Muscle layer of duodenum (tissue), 2 donors: Measurements from ENCODE around the gene PLA2G2D.

ENCODE experiments used
- H3K27ac ChIP-seq: one replicate; pipeline ENCODE4 v1.7.0; 2013; ENCODE audit warnings: mild to moderate bottlenecking, low read length
- H3K27me3 ChIP-seq: one replicate; pipeline ENCODE4 v1.7.0; 2013; ENCODE audit warnings: low read depth, mild to moderate bottlenecking, control low read depth, low read length
- H3K36me3 ChIP-seq, 2 donors: one replicate each; pipeline ENCODE4 v1.7.0; 2013; ENCODE audit warnings: low read length in 2 of 2, control low read depth in 1 of 2, mild to moderate bottlenecking in 1 of 2; ENCODE audit not compliant: insufficient read depth in 2 of 2, control insufficient read depth in 1 of 2
- H3K4me1 ChIP-seq, 2 donors: one replicate each; pipeline ENCODE4 v1.7.0; 2013; ENCODE audit warnings: low read length in 2 of 2, mild to moderate bottlenecking in 2 of 2, control low read depth in 1 of 2, moderate library complexity in 1 of 2; ENCODE audit not compliant: insufficient read depth in 2 of 2, control insufficient read depth in 1 of 2
- H3K4me3 ChIP-seq, 2 donors: one replicate each; pipeline ENCODE4 v1.7.0; 2013; ENCODE audit warnings: low read length in 2 of 2, low read depth in 1 of 2, mild to moderate bottlenecking in 1 of 2
- H3K9me3 ChIP-seq, 2 donors: one replicate each; pipeline ENCODE4 v1.7.0; 2013; ENCODE audit warnings: low read length in 2 of 2, control low read depth in 1 of 2, mild to moderate bottlenecking in 1 of 2; ENCODE audit not compliant: control insufficient read depth in 1 of 2
- donor health status: healthy.

The PLA2G2D gene

DNA sequence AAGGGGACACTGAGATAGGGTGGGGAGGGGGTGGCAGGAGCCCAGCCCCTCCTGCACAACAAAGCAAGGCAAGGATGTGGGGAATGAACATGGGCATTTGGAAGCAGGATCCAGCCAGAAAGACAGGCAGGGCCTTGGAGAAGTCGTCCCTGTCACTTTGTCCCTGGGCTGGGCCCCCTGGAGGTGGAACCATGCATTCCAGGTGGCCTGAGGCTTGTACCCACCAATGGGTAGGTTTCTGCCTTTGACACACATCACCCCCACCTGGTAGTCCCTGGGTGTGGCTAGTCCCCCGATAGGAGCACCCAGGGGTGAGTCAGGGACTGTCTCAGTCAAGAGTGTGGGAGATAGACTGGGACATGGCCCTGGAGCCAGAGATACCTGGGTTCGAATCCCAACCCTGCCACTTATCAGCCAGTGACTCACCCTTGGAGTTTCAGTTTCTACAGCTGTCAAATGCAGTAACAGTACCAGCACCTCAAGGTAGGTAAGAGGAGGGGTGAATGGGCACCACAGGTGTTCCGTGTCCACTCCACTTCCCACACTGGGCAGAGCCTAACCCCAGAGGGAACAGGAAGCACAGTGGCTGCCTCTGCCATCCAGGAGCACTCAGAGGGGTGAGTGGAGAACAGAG is 10.0 kb downstream of the PLA2G2D start:
- Histone ChIP-seq H3K9me3 (no peaks in the 10 kb centered on the region), H3K4me1 (no peaks in the 10 kb centered on the region), H3K27me3 (no peaks in the 10 kb centered on the region), H3K4me3 (no peak overlapping the region), H3K27ac (no peak overlapping the region), H3K36me3 (no peaks in the 10 kb centered on the region)

DNA sequence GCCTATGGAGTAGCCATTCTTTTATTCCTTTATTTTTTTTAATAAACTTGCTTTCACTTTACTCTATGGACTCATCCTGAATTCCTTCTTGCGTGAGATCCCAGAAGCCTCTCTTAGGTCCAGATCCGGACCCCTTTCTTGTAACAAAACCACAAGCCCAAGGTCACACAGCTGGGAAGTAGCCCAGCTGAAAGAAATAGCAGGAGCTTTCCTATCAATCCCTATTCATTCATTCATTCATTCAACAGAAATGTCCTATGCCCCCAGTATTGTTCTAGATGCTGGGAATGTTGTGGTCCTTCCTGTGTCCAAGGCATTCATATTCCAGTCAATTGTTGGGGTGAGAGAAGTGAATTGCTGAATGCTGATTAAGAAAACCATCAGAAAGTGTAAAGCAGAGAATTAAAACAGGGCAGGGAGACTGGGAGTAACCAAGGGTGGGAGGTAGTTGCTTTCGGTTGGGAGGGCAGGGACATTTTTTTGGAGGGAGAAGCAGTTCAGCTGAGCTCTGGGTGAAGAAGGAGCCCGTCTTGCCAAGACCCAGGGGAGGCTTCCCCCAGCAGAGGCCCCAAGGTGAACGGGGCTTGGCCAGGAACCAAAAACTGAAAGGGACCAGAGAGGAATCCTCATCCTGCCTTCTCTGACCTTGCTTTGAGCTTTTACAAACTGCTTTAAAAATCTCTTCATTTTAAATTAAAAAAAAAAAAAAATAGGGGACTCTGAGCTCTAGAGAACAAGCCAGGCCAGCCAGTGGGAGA is 10.8 kb downstream of the PLA2G2D start:
- Histone ChIP-seq H3K27me3 (no peaks in the 10 kb centered on the region), H3K36me3 (no peaks in the 10 kb centered on the region), H3K4me3 (no peak overlapping the region), H3K4me1 (no peaks in the 10 kb centered on the region), H3K9me3 (no peaks in the 10 kb centered on the region), H3K27ac (no peak overlapping the region)

DNA sequence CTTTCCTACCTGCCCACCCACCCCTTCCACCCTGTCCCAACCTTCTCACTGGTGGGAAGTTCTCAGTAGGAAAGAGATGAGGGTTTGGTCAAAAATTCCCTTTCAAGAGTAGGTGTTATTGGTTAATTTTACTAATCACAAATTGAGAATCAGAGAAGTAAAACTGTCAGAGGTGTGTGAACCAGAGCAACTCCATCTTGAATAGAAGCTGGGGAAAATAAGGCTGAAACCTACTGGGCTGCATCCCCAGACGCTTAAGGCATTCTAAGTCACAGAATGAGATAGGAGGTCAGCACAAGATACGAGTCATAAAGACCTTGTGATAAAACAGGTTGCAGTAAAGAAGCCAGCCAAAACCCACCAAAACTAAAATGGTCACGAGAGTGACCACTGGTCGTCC is 11.5 kb downstream of the PLA2G2D start:
- Histone ChIP-seq H3K27ac (no peak overlapping the region), H3K36me3 (no peaks in the 10 kb centered on the region), H3K4me3 (no peak overlapping the region), H3K4me1 (no peaks in the 10 kb centered on the region), H3K9me3 (no peaks in the 10 kb centered on the region), H3K27me3 (no peaks in the 10 kb centered on the region)

DNA sequence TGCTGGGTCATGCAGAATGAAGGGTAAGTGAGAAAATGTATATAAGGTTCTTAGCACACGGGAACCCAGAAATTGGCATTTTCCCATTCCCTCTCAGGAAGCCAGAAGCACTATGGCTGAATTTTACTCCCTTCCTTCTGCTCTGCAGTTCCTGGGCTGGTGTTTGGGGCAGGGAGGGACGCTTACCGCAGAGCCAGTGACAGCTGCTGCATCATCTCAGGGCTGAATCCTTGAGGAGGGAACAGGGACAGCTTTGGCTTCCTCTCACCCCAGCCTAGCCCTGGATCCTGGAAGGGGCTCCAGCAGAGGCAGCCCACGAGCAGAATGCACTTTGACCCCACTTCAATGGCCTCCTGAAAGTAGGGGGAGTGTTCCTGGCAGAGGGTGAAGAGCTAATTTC is 12.0 kb downstream of the PLA2G2D start:
- H3K9me3 ChIP-seq = no peaks in the 10 kb centered on the region
- no peaks in the 10 kb centered on the region for H3K4me1 ChIP-seq
- no peak overlapping the region for H3K27ac ChIP-seq
- H3K27me3 ChIP-seq = no peaks in the 10 kb centered on the region
- H3K4me3 ChIP-seq = no peak overlapping the region
- no peaks in the 10 kb centered on the region for H3K36me3 ChIP-seq

DNA sequence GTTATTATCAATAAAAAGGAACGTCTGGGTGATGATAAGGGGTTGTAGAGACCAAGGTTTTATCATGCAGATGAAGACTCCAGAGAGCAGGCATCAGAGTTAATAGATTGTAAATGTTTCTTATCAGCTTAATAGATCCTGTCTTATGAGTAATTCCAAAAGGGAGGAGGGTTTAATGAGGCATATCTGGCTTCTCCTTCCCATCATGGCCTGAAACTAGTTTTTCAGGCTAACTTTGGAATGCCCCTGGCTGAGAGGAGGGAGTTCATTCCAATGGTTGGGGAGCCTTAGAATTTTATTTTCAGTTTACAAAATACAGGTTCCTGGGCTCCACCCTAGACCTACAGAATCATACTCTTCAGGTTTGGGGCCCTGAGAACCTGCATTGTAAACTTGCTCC is 13.5 kb downstream of the PLA2G2D start:
- H3K9me3 ChIP-seq = no peaks in the 10 kb centered on the region
- H3K27ac ChIP-seq = no peak overlapping the region
- no peaks in the 10 kb centered on the region for H3K4me1 ChIP-seq
- no peaks in the 10 kb centered on the region for H3K27me3 ChIP-seq
- H3K4me3 ChIP-seq = no peak overlapping the region
- no peaks in the 10 kb centered on the region for H3K36me3 ChIP-seq

DNA sequence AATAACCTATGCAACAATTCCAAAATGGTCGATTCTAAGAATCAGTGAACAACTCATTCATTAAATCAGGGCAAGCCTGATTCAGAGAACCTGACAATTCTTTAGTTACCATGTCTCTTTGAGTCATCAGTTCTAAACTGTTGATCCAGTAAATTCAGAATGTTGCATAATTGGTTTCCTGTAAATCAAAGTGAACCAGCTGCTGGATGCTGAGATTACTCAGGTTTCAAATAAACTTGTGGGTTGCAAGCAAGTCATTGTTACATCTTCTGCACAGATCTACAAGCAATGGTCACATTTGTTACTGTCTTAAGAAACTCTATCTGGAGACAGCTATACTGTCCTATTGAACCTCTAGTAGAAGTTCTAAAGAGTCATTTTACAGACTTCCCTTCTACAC is 16.5 kb downstream of the PLA2G2D start:
- H3K36me3 ChIP-seq = no peaks in the 10 kb centered on the region
- H3K27me3 ChIP-seq = no peaks in the 10 kb centered on the region
- H3K9me3 ChIP-seq = no peaks in the 10 kb centered on the region
- H3K4me3 ChIP-seq = no peak overlapping the region
- H3K4me1 ChIP-seq = no peaks in the 10 kb centered on the region
- H3K27ac ChIP-seq = no peak overlapping the region

DNA sequence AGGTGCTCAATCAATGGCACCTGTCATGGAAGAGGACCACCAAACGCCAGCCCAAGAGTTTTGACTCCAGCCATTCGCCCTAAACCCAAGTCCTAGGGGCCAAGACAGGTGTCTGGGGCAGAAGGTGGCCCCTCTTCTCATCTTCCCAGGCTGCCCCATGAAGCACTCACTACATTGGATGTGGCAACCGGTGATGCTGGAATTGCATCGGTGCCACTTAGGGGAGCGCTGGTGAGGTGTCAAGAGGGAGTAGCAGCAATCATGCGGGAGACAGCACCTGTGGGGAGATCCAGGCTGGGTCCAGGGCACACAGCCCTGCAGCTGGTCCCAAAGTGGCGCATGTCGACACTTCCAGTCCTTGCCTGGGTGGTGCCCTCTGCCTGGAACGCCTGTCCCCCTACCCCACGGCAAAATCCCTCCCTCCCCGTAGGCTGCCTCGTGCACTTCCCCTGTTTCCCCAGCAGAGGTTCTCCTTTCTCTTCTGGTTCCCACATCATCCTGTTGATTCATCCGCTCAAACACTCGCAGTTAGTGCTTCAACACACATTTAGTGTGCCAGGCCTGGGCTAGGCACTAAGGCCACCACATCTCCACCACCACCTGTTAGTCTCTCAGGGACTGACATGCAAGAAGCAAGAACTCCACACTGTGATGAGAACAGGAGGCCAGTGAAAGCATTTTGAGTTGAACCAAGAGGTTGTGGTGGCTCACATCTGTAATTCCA is 18.5 kb downstream of the PLA2G2D start:
- no peak overlapping the region for H3K27ac ChIP-seq
- H3K9me3 ChIP-seq = no peaks in the 10 kb centered on the region
- H3K36me3 ChIP-seq = no peaks in the 10 kb centered on the region
- H3K27me3 ChIP-seq = no peaks in the 10 kb centered on the region
- no peak overlapping the region for H3K4me3 ChIP-seq
- no peaks in the 10 kb centered on the region for H3K4me1 ChIP-seq

DNA sequence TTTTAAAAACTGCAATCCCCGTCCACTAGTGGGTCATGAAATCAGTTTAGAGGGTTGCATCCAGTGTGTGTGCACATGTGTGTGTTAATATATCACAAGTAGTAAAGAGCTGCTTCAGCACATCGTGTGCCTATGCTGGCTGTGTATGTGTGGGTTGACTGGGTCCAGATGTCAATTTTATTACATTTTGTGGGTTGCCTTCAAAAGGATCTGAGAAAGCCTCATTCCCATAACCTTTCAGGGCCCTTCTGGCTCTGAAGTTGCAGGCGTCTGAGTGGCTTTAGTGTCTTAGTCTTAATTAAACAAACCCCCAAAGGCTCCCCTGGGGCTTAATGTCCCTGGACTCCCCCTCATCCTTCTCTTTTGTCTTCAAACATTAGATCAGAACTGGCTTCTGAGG is 19.8 kb downstream of the PLA2G2D start:
- peaks cover 3% of the 10 kb centered on the region for H3K27me3 ChIP-seq
- no peak overlapping the region for H3K4me3 ChIP-seq
- H3K36me3 ChIP-seq = no peaks in the 10 kb centered on the region
- H3K9me3 ChIP-seq = no peaks in the 10 kb centered on the region
- no peak overlapping the region for H3K27ac ChIP-seq
- no peaks in the 10 kb centered on the region for H3K4me1 ChIP-seq

DNA sequence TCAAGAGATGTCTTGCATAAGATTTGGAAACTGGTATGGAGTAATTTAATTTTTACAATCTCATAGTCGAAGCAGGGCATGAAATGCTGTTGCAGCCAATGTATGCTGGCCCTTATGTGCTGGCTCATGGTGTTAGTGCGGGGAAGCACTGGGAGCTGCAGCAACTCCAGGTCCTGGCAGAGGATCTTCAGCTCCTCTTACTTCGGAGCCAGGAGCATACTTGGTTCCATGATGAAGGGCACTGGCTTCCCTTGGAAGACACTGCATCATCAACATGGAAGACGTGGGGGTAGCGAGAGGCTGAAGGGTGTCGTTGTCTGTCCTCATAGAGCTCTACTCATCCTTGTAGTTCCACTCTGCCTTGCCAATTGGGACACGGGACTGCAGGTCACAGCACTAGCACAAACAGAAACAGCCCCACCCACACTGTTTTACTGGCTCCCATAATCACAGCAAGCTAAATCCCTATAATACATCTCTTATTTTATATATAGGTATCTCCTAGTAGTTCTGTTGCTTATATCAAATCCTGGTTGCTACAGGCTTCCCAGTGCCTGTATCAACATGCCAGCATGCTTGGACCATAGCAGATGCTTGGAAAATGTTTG is 22.4 kb downstream of the PLA2G2D start:
- Histone ChIP-seq H3K9me3 (no peaks in the 10 kb centered on the region), H3K4me1 (no peaks in the 10 kb centered on the region), H3K27ac (no peak overlapping the region), H3K27me3 (peaks cover 3% of the 10 kb centered on the region), H3K4me3 (no peak overlapping the region), H3K36me3 (no peaks in the 10 kb centered on the region)

DNA sequence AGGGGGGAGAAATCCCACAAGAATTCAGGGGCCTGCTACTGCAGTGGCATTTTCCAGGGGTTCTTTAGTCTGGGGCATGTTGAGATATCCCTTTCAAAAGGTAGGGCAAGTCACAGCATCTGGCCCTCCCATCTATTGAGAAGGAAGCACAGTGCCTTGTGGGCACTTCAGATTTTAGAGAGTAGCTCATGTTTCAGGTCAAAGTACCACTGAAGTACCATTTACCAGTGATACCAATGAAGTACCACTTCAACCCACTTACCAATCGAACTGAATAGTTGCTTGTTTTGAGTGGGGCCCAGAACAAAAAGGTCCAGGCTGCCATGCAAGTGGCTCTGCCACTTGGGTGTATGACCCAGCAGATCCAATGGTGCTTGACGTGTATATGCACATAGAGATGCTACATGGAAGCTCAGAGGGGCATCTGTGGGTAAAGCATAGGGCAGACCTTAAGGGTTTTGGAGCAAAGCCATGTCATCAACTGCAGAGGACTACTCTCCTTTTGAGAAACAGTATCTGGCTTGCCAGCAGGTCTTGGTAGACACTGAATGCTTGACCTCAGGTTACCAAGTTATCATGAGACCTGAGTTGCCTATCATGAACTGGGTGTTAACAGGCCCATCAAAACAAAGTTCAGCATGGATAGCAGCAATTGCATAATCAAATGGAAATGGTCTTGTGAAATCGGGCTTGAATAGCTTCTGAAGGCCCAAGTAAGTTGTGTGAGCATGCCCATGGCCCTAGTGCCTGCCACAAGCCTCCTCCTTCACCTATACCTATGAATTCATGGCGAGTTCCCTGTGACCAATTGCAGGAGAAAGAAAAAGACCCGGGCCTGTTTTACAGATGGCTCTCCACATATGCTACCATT is 23.5 kb downstream of the PLA2G2D start:
- H3K4me3 ChIP-seq = no peak overlapping the region
- H3K4me1 ChIP-seq = no peaks in the 10 kb centered on the region
- no peaks in the 10 kb centered on the region for H3K36me3 ChIP-seq
- no peak overlapping the region for H3K27ac ChIP-seq
- no peaks in the 10 kb centered on the region for H3K9me3 ChIP-seq
- peaks cover 3% of the 10 kb centered on the region for H3K27me3 ChIP-seq
